Inflammatory macrophage treated with lipopolysaccharide for 1 hour (primary cell): ENCODE data around the gene MALRD1.

Experiments used
- DNase-seq, 2 donors: peaks; one replicate each; pipeline ENCODE4 v3.0.0-alpha.2; 2020 to 2022

Gene MALRD1

DNA sequence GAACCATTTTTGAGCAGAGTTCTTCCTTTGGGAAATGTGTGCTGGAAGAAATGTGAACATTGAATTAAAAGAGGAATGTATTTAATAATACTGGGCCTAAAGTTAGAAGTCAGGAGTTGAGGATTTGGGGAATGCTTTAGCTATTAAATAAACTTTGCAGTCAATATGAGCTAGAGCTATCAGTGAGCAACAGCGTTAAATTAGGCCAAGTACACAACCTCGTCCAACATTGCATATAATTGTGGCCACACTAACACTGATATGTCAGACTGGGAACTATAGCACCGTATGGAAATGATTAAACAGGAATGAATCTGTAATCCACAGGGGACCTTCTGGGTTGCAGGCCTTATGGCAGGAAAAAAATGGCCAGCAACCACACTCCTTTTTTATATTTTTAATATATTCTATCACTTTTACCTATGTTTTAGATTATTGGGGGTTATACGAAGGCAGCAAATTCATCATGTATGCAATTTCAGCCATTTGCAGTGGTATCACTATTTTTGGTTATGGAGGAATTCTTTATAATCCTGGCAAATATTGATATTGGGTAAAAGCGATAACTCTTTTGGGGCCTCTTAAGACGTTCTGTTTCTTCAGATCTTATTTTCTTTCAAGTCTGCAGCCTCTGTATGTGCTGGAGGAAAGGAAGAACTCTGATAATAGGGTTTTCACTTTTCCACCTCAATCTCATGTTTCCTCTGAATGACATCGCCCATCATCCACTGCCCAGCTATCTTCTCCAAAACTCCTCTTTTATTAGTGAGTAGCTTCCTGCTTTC is 531.4 kb downstream of the MALRD1 start:
- DNase-seq = no peak

DNA sequence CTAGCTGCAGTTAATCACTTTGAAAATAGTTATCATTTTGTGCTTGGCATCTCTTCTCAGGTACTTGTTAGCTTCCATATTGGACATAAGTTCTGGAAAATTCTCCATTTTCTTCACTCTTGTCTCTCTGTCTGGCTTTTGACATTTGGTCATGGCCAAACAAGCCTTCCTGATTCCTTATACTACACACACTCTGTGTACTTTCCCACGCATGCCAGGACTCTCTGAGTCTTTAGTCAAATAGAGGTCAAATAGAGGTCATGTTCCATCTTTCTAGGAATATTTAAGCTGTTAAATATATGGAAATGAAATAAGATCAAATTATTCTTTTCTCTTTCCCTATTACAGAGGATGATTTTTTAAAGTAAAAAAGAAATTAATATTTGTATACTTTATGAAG is 532.1 kb downstream of the MALRD1 start:
- no peak for DNase-seq

DNA sequence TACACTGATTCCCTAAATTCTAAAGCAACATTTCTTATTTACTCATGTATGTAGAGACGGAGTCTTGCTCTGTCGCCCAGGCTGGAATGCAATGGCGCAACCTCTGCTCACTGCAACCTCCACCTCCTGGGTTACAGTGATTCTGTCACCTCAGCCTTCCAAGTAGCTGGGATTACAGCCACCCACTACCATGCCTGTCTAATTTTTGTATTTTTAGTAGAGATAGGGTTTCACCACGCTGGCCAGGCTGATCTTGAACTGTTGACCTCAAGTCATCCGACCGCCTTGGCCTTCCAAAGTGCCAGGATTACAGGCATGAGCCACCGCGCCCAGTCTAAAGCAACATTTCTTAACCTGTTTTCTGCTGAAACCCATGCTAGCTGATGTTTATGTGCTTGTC is 540.0 kb downstream of the MALRD1 start:
- no peak for DNase-seq

DNA sequence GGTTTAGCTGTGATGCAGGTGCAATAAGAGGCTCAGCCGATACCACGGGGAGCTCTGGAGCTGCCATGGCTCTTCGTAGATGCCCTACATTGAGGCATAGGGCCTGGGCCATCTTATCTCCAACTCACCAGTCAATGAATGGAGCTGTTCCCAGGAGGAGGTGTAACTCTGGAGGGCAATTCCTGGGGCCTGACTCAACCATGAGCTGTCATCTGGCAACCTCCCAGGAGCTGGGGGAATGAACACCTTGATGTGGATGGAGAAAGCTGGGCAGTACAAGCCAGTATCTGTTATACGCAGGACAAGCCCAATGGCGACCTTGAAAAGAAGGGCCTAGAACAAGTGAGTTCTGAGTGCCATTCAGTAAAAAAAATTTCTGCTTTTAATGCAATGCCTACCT is 543.7 kb downstream of the MALRD1 start:
- no peak for DNase-seq

DNA sequence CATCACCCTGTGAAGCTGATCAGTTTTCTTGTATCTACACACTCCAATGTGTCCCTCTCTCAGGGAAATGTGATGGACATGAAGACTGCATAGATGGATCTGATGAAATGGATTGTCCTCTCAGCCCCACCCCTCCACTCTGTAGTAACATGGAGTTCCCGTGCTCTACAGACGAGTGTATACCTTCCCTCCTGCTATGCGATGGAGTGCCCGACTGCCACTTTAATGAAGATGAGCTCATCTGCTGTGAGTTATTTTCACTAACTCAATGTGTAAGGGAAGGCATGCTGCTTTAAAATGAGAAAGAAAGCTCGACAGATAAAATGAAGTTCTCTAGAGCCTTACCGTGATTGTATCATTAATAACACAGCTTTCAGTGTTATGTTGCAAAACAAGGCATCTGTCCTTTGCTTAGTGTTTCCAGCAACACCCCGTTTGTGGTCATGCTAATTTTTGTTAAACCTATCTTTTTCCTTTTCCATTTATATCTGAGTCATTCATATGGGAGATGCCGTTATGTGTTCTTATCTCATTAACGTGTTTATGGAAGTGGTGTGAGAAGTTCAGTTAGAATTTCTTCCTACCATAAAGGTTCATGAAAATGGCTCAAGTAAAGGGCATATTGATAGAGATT is 546.7 kb downstream of the MALRD1 start:
- no peak for DNase-seq

DNA sequence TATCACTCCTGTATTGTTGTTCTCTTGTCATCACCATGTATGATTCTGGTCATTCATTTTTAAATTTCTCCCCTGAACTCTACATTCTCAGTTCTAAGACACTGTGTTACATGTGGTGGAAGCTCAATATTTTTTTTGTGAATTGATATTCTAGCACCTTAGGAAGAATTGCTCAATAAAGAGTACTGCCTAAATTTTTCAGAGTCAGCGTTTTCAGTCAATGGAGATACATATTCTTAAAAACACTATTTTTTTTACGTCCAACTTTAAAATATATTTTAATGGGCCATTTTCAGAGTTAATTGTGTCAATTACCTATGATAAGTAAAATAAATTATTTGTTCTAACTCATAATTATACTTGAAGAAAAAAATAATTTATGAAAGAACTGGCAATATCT is 557.2 kb downstream of the MALRD1 start:
- no peak for DNase-seq

DNA sequence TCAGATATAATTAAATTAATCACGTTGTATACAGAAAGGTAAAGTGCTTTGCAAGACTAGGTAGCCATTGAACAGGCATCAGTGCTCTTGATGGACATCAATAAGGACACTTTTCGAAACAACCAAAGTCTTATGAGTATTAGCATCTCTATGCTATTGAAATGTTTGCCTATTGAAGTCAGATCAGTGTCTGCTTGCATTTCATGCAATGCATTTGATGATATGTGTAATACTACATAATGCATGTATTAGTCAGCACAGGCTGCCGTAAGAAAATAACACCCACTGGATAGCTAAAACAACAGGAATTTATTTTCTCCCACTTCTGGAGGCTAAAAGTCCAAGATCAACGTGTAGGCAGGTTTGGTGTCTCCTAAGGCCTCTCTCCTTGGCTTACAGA is 558.4 kb downstream of the MALRD1 start:
- DNase-seq = no peak

DNA sequence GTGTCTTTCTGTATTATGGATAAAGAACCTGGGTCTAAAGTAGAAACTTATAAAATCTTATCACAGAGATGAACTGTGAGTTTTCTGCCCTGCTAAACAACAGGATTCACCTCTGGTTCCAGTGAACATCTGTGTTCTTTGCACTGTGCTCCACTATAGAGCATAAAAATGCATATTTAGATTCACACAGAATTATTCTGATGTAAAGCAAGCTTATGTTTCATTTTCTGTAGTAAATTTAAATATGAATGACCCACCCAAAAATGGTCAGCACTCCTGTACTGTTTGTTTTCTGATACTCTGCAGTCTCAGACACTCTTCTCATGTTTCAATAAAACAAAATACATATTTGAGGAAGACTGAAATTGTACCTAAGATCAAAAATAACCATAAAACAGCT is 563.2 kb downstream of the MALRD1 start:
- no peak for DNase-seq

DNA sequence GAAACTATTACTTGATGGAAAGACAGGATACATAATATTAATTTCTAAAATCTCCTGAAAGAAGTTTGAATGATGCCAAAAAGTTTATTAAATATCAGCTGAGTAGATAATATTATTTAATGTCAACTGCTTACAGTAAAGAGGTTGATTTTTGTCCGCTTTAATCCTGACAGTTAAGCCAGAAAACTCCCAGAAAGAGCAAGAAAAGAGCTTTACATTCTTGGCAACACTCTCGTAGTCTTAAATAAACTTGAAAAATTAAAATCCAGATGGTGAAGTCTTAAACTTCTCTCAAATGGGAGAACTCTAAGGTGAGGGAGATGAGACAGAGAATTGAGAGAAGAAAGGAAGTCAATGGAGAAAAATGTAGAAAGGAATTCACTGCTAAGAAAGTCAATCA is 568.4 kb downstream of the MALRD1 start:
- DNase-seq = no peak

DNA sequence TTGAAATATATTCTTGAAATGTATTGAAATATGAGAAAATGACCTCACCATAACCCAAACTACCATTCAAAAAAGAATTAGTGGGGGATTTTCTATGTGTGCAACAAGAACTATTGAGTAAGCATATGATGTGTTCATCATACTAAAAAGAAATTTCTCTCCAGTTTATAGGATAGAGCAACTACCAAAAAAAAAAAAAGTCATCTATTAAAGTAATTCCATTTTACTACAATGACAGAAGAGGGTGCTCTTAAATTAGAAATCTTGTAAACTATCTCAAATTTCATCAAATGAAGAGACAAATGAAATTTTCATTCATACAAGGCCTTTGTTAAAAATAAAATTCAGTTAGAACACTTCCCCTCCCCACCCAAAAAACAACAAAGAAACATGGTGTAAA is 572.2 kb downstream of the MALRD1 start:
- DNase-seq = peak; percentile 30 to 55

DNA sequence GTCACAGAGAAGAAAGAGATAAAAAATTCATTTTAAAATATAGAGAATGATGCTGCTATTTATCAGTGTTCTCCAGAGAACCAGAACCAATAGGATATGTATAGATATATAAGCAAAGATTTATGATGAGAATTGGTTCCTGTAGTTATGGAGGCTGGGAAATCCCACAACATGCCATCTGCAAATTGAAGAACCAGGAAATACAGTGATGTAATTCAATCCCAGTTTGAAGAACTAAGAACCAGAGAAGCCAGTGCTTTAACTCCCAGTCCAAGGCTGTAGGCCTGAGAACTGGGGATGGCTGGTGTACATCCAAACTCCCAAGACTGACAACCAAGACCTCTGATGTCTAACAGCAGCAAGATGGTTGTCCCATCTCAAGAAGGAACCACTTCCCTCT is 574.7 kb downstream of the MALRD1 start:
- DNase-seq = peak; percentile 55 to 59

DNA sequence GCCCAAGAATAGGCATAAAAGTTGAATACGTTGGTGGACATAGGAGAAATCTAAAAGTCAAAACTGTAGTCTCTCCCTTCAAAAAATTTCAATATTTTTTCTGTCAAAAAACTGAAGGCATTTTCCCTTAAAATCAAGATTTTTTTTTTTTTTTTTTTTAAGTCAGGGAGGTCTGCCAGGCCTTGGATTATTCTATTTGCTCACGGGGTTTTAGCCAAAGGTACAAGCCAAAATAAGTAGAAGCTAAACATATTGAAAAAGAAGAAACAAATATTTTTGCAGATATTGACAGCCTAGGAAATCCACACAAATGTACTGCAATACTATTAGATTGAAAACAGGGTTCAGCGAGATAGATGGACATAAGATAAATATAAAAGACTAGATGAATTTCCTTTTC is 577.6 kb downstream of the MALRD1 start:
- no peak for DNase-seq

DNA sequence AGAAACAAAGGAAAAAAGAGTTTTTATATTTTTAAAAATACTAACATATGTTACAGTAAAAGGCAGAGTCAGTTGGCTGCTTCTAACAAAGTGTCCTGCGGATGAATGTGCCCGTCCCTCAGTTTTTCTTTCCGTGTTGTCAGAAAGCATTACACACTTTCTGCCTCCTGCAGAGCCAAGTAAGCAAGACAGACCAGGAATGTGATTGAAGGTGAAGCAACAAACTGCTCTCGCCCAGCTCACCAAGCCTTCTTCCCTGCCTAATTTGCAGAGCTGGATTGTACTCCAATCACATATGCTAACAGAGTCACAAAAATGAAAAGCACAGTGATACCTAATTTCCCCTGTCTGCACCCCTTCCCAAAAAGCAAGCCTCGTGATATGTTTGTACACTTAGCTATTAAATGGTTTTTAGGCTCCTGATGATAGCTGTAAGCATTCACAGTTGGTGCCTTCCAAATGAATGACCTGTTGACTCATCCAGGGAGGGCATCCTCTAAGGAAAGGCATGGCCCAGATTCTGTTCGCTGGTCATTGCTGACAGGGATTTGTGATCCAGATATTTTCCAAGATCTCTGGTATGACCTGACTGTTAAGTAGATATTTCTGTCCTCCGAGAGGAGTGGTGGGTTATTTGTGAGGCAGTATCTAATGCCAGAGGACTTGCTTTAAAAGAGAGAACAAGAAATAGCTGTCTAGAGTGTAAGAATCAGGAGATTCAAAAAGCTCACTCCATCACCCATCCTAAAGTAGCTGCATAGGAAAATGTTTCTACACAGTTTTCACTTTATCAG is 580.4 kb downstream of the MALRD1 start:
- DNase-seq = no peak

DNA sequence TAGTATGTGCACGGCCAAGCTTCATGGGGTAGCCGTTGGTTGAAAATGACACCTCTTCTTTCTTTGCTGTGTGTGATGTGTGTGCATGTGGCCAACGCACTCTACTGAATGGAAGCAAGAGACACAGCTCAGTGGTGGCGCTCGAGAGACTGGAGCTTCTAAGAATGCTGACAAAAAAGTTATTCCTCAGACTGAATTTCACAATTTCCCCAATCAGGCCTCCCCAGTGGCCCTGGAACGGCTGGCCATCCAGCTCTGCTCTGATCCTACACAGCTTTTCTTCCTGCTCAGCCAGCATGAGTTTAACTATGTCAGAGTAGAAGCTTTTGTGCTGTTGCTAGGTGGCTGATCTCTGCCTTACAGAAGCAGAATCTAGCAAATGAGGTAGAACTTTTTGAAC is 581.0 kb downstream of the MALRD1 start:
- DNase-seq = peak; percentile 73 to 77

DNA sequence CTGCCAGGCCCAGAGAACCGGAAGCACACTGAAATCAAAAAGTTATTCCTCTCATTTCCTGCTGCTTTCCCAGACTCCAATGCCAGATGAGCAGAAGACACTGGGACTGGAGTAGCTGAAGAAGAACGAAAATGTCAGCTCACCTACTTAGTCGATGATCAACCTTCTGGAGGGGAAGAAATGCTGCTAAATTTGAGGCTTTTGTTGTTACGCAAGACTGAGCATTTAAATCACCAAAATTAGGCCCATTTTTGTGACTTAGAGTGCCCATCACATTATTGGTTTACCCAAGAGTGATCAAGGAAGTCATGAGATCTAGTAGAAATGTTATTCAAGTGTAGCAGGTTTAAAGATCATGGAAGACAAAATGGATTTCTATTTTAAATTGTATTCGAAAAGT is 585.6 kb downstream of the MALRD1 start:
- DNase-seq = no peak

DNA sequence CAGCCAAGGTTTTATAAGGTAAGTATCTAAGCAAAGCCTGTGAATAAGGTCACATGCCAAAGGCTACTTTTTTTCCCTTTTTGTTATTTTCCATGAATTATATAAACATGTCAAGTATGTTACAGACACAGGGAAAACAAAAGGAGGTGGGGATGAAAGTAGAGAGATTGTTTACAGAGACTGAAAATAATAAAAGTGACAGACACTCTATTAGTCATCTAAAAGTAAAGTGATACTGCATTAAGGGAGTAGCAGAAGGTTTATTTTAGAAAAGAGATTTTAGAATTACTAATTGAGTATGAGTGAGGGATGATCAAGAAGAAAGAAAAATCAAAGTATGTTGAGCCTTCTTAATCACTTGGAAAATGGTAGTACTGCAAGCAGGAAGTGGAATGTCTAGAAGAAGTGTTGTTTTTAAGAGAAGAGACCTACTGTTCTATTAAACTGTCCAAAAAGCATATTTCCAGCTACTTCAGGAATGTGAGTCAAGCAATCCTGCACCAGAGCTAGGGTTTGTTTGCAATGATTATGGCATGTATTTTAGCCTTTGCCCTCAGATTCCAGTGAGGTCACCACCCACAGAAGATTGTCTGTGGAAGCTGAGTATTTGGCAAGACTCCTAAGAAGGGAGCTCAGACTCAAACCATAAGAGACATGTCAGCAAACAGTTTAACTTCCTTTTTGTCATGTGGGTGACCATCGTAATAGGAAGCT is 589.7 kb downstream of the MALRD1 start:
- DNase-seq = peak; percentile 84 to 95

DNA sequence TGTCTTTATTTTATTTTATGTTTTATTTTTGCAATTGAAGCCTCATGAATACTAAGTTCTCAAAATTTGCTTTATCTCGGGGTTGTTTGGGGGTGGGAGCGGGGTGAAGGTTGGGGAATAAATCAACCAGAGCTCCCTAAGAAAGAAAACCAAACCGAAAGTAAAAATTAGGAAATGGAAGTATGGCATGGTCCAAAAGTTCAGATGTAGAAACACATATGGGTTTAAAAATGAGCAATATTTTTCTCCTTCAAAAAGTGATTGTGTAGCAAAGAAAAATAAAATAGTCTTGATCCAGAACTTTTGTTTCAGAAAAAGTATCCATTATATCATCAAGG is 590.3 kb downstream of the MALRD1 start:
- DNase-seq = no peak

DNA sequence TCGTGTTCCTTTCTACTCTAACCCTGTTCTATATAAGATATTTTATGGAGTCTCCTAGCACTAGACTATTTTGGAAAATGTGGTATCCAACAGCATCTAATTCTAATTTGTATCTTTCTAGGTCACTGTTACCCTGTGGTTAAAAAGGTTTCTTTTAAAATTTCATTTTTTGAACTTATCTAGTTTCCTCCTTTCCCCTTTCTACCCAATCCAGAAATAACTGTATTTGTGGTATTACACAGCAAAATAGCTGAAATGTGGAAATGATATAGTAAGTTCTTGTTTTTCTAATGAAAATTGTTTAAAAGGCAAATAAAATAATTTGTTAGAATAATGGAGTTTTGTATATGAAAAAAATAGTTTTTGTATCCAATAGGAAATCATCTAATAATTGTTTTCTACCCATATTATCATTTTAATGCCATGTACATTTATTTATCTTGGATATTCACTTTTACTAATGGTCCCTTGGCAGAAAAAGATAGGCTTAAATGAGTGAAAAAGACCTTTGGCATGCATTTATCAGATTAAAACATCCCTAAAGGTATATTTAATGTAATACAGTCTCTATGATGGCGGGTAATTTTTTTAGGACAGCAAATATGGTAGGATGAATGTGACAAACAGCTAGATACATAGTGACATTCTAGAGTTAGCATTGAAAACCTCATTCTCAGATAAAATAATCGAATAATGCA is 592.1 kb downstream of the MALRD1 start:
- DNase-seq = no peak

DNA sequence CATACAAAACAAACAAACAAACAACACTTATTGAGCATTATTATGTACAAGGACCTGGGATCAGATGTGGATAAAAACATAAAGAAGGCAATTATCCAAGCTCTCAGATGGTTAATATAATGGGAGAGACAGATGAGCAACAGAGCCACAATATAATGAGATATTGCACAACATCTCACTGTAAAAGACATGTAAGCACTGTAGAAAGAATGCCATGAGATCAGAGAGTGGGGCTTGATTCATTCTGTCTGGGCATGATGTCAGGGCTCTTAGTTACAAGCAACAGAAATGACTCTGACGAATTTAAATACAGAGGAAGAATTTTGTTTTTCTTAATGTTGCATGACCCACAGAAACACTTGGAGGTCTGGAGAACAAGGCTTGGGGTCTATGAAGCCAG is 602.9 kb downstream of the MALRD1 start:
- no peak for DNase-seq

DNA sequence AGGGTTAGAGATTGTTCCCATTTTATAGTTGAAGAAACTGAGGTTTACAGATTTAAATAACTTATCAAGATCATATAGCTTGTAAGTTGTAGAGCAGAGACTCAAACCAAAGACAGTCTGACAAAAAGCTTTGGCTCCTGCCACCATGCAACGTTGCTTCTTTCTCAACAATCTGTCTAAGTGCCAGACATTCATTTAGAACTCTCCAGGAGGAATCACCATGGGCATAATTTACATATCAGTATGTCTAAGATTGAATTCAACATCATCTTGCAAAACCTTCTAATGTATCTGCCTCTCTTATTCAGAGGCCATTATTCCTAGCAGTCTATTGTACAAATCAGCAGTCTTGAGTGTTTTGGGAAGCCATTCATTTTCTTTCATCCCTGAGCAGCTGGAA is 604.1 kb downstream of the MALRD1 start:
- DNase-seq = no peak

DNA sequence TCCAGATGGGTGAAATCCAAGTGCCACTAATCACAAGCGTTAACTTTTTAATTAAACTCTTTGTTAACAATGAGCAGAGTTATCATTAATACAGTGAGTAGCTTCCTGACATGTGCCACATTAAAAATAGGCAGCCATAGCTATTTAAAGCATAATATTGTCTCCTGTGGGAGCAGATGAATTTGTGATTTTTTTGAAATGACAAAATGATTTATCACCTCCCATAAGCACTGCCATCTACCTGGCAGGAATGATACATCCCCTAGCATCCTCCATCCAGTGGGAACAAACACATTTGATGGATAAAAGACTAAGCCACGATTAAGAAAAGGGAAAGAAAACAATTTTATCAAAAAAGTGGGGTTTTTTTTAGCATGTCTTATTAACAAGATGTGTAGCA is 605.3 kb downstream of the MALRD1 start:
- DNase-seq = no peak

DNA sequence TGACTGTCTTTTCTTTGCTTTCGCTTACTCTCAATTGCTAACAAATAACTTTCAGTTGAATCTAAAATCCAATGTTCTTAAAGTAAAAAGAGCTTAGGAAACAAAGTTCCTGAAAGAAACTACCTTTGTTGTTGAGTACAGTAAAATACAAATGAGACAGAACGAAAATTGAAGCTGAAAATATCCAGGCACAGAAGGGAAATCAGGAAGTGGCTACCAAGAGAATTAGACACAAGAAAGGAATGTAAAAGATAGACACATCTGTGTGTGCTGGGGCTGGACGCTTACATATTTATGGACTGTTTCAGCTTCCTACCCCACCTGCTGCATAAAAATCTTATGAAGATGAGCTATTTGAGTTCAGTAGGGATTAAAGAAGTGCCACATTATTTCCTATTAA is 606.0 kb downstream of the MALRD1 start:
- no peak for DNase-seq
